ENCODE data around the gene DDI2.

The DDI2 gene

DNA sequence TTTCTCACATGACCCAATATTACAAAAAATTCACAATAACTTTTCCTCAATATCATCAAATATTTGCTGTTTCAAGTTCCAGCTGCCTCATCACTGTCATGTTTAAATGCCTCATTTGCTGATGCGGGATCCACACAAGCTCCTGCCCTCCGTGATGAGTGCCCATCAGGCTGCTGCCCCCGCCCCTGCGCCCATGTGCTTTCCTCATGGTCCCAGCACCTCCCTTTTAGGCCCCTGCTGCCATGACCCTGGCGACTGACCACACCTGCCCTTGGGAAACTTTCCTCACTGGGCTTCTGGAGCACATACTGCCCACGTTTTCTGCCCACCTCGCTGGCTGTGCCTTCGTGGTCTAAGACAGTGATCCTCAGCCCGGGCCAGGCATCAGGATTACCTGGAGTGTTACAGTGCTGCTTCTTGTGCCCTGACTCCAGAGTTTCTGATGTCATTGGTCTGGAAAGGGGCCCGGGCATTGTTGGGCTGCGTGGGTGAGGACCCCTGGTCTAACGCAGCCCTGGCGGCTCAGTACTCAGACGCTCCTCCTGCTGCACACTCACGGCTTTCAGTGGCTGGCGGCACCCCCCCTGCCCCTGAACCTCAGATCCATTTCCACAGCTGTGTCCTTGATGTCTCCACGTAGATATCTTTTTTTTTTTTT is 87.4 kb downstream of the DDI2 start:
- DNase-seq: no peak

DNA sequence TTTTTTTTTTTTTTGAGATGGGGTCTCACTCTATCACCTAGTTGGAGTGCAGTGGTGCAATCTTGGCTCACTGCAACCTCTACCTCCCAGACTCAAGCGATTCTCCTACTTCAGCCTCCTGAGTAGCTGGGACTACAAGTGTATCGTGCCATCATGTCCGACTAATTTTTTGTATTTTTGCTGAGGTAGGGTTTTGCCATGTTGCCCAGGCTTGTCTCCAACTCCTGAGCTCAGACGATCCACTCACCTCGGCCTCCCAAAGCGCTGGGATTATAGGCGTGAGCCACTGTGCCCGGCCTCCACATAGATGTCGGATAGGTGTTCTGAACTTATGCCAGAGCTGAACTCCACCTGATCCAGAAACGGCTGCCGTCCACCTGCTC is 87.9 kb downstream of the DDI2 start:
- DNase-seq: no peak

DNA sequence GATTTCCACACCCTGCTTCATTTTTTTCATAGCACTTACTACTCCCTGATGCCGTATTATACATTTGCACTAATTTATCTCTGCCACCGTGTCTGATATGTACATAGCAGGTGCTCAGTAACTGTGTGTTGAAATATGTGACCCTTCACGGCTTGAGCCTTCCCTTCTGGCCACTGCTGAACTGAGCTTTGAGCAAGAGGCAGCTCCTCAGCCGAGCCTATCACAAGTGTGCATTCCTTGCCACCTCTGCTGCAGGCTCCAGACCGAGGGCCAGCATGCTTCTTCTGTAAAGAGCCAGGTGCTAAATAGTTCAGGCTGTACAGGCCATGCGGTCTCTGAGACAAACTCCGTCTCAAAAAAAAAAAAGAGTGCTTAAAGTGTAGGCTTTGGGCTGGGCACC is 89.5 kb downstream of the DDI2 start:
- no peak for DNase-seq

DNA sequence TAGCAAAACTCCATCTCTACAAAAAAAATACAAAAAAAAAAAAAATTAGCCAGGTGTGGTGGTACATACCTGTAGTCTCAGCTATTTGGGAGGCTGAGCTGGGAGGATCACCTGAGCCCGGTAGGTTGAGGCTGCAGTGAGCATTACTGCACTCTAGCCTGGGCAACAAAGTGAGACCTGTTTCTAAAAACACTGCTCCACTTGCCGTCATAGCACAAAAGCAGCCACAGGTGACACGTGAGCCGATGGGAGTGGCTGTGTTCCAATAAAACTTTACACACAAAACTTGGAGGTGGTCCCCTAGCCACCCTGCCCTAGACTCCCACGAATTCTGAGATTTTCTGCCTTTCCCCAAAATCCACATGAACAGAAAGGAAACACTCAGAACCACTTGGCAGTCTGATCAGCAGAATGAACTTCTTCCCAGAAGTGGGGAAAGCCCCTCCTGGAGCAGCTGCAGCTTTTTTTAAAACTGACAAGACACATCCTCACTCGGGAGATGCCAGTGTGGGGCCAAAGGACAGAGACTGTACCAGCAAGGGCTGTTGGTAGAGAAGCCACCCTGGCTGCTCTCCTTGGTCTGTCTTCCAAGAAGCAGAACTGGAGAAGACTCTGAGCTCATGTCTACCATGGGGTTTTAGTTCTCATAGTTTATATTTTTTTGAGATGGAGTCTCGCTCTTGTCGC is 90.1 kb downstream of the DDI2 start:
- no peak for DNase-seq

DNA sequence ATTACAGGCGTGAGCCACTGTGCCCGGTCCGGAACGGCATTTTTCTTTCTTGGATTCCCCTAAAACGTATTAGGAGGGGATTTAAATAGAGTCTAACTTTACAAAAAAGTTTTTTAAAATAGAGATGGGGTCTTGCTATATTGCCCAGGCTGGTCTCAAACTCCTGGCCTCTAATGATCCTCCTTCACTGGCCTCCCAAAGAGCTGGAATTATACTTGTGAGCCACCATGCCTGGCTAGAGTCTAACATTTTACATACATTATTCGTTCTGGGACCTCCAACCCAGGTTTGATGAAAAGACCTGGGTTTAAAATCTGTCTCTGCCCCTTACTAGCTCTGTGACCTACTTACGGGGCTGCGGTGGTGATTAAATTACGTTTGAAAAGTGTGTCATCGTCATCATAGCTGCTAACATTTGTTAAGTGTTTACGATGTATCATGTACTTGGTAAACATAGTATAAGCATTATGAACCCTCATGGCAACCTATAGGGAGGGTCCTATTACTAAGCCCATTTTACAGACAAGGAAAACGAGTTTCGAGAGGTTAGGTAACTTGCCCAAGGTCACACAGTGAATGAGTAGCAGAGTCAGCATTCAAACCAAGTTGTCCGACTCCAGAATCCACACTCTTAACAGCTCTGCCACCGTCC is 91.4 kb downstream of the DDI2 start:
- DNase-seq: no peak

DNA sequence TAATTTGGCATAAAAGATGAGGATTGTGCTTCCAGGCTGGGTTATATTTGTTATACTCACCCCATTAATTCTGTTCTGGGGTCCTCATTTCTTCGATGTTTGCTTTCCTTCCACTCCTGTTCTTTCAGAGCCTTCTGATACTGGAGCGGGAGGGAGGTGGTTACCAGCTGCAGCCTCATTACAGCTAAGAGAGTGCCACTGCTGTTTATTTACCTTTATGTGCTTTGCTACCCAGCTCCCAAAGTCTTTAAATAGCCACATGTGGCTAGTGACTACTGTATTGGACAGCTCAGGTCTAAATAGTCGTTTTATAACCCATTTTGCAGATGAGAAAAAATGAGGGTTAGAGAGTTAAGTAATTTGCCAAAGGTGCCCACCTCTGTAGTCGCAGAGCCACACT is 92.0 kb downstream of the DDI2 start:
- no peak for DNase-seq

DNA sequence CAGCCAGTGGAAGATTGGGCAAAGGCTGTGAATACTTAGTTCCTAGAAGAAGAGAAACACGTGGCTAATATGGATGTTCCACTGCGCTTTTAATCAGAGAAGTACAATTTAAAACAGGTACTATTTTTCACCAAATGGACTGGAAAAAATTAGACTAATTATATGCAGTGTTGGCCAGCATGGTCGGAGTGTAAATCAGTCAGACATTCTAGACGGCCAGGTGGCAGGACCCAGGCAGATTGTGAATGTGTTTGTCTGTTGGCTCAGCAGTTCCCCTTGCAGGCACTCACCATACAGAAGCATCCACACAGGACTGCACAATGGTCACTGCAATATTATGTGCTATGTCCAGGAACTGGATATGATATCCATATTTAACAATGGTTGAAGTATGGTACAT is 94.9 kb downstream of the DDI2 start:
- DNase-seq: no peak

DNA sequence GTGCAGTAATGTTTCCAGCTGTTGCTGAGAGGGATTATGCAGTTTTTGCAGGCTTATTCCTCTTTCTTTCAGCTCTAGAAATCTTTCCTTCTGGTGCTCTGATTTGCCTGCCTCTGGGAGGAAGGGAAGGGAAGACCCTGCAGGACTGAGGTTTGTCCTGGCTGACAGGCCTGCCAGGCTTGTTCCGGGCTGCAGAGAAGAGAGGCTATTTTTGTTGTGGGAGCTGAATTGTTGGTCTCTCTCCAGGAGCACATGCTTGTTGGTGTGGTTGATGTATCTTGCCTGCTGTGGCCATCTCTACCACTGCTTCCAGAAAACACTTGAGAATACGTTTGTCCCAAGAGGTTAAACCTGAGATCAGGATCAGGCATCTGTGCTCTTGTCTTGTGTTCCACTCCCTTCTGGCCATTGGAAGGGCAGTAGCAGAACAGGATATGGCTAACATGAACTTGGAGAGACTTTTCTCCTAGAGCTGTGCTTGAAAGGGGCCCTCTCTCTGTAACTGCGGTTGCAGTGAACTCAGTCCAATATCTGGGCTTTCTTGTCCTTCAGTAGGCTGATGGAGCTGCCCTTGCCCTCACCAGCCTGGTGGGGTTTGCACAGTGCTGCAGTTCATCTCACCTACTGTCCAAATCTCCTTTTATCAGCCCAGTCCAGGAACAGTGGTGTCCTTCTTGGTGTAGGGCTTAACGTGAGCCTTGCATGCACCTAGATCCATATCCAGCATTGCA is 97.3 kb downstream of the DDI2 start:
- DNase-seq: no peak

DNA sequence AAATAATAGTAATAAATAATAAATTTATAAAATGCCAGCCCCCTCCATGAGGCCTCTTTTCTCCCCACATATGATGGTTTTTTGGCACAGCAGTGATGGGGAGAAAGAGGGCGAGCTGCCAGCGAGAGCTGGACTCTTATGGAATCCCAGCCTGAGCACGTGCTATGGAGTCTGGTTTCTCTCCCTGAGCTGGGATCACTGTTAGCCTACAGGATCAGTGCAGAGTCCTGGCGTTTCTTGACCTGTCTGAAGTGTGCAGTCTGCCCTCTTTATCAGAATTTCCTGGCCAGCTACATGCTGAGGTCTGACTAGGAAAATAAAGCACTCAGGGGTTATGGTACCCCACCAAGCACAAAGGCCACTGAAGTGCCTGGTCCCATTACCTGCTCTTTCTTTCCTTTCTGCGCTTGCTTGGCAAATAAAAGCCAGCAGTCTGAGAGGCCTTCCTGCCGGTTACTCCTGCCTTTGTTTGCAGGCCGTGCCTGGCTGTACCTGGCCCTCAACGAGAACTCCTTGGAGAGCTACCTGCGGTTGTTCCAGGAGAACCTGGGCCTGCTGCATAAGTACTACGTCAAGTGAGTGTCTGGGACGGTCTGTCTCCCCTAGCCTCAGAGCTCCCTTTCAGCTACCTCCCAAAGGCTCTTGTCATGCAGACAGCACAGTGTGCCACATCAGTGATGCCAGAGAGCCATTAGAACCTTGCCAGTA is 100.3 kb downstream of the DDI2 start:
- no peak for DNase-seq

DNA sequence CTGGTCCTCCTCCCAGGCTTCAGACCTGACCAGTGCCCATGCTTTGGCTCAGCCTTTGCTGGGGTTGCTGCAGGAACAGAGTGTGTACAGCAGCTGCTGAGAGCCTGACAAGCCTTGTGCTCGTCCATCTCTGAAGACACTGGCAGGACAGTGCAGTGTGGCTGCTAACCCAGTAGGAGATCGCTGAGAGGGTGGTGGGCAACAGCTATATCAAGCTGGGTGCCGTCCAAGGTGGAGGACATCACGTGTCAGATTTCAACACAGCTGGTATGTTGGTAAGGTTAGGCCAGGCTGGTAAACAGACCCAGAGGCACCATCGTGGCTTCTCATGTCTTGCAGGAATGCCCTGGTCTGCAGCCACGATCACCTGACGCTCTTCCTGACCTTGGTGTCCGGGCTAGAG is 100.9 kb downstream of the DDI2 start:
- DNase-seq: no peak
